Measurements from ENCODE around the gene FOXN4.

The FOXN4 gene

DNA sequence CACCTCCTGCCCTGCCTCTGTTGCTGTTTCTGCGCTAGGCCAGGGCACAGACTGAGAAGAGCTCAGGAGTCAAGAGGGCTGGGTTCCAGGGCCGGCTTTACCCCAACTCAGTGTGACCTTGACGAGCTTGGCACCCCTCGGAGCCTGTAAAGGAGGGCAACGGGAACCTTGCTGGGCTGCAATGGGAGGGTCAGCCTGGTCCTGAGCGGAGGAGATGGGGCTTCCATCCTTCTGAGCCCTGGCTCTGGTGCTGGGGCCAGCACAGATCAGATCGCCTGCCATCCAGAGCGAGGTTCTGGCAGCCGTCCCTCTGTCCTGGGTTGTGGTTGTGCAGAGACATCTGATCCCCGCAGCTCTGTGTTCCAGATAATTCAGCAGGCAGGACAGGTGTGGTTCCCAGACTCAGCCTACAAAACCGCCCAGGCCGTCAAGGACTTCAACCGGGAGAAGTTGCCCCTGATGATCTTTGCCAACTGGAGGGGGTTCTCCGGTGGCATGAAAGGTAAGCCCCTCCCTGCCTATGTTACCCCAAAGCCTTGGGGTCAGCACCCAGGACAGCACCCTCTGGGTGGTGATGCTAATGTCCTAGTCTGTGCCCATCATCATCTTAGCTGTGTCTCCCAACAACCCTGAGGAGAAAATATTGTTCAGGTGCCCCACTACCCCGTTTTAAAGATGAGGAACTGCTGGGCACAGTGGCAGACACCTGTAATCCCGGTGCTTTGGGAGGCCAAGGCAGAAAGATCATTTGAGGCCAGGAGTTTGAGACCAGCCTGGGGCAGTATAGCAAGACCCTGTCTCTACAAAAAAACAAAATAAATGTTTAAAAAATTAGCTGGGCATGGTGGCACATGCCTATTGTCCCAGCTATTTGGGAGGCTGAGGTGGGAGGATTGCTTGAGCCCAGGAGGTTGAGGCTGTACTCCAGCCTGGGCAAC lies 50.2 kb downstream of the FOXN4 start:
- no peak for DNase-seq (ENCODE audit: low read depth)

DNA sequence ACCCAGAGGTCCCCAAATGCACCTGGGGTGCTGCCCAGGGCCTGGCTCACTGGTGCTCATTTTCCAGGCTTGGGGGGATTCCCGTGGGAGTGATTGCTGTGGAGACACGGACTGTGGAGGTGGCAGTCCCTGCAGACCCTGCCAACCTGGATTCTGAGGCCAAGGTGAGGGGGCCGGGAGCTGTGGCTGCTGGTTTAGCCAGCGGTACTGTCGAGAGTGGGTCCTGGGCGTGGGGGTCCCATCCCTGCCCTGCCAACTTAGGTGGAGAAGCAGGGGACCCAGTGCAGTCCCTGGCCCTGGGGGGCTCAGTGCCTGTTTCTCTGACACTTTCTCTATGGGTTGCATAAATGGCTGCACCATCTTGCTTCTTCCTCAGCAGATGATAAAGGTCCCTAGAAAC lies 50.9 kb downstream of the FOXN4 start:
- no peak for DNase-seq (ENCODE audit: low read depth)

GRCh38 chr12:109256011-109256410 lies 53.1 kb downstream of the FOXN4 start:
- no peak for DNase-seq (ENCODE audit: low read depth)

DNA sequence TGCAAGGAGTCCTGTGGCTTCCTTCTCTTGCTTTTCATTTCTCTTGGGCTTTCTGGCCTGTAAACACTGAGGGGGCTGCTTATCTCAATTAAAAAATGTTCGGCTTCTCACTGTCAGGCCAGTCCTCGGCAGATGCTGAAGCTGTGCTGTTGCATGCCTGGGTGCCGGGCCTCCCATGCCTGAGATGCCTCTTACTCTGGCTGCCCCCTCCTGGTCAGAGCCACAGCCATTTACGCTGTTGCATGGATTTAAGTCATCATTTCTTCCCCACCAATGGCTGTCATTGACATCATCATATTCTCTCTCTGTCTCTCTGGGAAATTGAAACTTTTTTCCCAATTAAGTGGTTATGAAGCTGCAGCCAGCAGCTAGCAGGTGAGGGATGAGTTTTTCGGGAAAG lies 53.7 kb downstream of the FOXN4 start:
- no peak for DNase-seq (ENCODE audit: low read depth)

- DNase-seq (ENCODE audit: low read depth), result no peak
Measured at GRCh38 chr12:109253913-109254544, 55.1 kb downstream of the FOXN4 start.

DNA sequence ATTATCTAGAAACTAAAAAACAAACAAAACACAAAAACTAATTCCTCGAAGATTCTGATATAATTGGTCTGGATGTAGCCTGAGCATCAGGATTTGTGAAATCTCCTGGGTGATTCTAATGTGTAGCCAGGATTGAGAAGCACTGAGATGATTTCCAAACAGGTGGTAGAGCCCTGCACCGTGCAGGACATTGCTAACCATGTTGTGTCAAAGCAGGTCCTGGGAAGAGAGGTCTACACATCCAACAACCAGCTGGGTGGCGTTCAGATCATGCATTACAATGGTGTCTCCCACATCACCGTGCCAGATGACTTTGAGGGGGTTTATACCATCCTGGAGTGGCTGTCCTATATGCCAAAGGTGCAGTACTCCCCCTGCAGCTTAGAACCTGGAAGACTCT lies 56.3 kb downstream of the FOXN4 start:
- no peak for DNase-seq (ENCODE audit: low read depth)

DNA sequence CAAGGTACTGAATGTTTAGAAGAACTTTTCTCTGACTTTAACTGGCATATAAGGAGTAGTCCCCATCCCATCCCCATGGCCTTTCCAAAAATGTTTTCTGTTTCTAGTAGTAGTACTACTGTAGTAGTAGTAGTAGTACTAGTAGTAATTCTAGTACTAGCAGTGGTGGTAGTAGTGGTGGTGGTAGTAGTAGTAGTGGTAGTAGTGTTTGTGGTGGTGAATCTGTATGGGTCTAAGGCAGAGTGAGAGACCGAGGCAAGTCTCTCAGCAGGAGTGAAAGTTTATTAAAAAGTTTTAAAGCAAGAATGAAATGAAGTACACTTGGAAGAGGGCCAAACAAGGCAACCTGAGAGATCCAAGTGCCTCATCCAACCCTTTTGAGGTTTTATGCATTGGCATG lies 58.6 kb downstream of the FOXN4 start:
- no peak for DNase-seq (ENCODE audit: low read depth)

DNA sequence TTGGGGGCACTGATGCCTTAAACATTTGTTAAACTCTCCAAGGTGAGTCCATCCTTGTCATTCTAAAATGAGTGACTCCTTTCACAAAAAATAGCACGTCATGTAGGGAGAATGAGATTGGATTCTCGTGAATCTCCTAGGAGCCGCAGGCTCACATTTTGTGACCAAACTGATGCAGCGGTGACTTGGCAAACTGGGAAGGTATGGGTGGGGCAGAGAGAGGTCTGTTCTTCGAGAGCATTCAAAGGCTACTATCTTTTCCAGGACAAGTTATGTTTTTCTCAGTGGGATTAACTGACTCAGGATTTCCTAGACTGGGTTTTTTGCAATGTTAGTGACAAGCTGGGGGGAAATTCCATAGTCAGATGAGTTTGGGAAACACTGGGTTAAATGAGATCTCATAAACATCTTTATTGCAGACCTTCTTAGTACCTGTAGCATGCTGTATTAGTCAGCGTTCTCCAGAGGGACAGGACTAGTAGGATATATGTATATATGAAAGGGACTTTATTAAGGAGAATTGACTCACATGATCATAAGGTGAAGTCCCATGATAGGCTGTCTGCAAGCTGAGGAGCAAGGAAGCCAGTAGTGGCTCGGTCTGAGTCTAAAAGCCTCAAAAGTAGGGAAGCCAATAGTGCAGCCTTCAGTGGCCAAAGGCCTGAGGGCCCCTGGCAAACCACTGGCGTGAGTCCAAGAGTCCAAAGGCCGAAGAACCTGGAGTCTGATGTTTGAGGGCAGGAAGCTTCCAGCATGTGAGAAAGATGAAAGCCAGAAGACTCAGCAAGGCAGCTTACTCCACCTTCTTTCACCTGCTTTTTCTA lies 61.0 kb downstream of the FOXN4 start:
- no peak for DNase-seq (ENCODE audit: low read depth)

- no peak for DNase-seq (ENCODE audit: low read depth)
Measured at GRCh38 chr12:109246221-109246620, 62.9 kb downstream of the FOXN4 start.

DNA sequence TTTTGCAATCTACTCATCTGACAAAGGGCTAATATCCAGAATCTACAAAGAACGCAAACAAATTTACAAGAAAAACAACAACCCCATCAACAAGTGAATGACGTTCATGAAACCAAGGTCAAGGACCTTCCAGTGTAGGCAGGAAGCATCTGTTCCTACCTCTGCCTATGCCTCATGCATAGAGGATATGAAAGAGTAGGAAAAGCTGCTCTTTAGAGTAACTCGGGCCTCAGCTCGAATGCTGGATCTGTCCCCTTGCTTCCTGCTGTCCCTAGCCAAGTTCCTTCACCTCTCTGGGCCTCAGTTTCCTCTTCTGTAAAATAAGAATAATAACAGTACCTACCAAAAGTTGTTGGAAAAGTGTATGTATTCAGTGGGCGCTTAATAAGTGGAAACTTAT lies 65.0 kb downstream of the FOXN4 start:
- no peak for DNase-seq (ENCODE audit: low read depth)

DNA sequence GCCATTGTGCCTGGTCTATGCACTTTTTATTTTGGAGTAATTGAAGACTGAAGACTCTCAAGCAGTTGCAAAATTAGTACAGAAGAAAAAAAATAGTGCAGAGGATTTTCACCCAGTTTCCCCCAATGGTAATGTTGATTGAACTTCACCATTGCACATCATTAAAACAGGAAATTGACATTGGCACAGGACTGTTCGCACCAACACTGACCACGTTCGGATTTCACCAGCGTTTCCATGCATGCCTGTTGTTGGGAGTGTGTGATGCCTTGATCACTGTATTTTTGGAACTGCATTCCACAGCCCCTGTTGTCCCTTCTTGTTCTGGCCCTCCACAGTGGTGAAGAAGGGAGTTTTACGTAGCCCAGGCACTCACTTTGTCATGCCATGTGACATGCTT lies 67.1 kb downstream of the FOXN4 start:
- DNase-seq (ENCODE audit: low read depth), result no peak

DNA sequence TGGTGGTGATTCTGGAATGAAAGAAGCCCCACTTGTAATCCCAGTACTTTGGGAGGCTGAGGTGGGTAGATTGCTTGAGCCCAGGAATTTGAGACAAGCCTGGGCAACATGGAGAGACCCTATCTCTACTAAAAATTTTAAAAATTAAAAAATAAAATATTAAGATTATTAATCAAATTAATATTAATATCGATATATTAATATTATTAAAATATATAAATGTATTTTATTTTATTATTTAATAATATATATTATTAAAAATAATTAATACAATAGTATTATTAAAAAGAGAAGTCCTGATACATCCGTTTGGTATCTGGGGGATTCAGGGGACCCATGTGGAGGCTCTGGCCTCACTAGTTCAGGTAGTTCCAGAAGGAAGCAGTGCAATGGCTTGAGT lies 68.7 kb downstream of the FOXN4 start:
- DNase-seq (ENCODE audit: low read depth), result no peak

DNA sequence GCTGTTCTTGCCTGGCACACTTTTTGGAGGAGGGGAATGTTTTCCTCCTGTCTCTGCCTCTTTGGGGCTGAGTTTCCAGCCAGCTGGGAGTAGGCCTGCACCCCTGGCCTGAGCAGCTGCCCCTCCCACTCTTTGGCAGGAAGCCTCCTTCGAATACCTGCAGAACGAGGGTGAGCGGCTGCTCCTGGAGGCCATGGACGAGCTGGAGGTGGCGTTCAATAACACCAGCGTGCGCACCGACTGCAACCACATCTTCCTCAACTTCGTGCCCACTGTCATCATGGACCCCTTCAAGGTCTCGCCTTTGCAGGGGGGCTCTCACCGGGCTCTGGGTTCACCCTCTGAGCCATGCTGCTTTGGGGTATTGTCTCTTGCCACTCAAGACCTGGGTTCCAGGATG lies 69.4 kb downstream of the FOXN4 start:
- no peak for DNase-seq (ENCODE audit: low read depth)

DNA sequence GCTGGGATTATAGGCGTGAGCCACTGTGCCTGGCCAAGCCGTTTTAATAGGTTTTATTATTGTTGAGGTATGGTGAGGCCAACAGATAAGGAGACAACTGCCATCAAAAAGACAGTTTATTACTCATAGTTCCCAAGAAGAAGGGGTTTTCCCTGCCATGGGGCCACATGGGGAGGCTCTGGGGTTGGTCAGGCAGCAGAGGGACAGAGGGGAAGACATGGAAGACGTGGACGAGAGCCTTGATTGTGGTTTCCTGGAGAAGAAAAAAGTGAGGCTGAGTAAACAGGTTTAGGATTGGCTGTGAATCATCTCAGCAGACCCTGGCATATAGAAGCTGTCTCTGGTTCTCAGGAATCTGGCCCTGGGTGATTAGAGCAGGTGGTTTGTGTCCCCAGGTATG lies 69.9 kb downstream of the FOXN4 start:
- DNase-seq (ENCODE audit: low read depth), result no peak

GRCh38 chr12:109236257-109236656 lies 72.8 kb downstream of the FOXN4 start:
- no peak for DNase-seq (ENCODE audit: low read depth)

GRCh38 chr12:109234012-109234411 lies 75.1 kb downstream of the FOXN4 start:
- DNase-seq (ENCODE audit: low read depth), result no peak

- no peak for DNase-seq (ENCODE audit: low read depth)
Measured at GRCh38 chr12:109232731-109233130, 76.4 kb downstream of the FOXN4 start.

DNA sequence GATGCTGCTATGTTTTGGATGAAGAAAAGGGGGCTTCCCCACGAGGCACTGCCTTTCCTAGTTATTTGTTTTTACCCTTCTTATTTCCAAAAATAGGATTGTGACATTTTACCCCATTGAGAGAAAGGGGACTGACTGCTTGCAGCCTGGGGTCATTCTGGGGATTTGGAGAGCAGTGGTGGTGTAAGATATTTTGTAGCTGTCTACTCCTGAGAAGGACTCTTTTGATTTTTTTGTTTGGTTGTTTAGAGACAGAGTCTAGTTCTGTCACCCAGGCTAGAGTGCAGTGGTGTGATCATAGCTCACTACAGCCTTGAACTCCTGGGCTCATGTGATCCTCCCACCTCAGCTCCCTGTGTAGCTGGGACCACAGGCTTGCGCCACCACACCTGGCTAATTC lies 78.9 kb downstream of the FOXN4 start:
- no peak for DNase-seq (ENCODE audit: low read depth)

DNA sequence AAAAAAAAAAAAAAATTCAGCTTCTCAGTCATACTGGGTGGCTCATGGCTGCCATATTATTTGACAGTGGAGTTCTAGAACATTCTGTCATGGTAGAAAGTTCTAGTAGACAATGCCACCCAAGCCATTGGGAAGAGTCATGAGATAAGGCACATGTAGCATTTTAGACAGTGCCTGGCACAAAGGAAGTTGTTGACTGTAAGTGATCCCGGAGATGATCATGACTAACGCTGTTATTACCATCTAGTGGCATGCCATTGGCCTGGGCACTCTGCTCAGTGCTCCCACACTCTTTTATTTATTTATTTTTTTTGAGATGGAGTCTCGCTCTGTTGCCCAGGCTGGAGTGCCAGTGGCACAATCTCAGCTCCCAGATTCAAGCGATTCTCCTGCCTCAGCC lies 80.4 kb downstream of the FOXN4 start:
- DNase-seq (ENCODE audit: low read depth), result no peak
